Retinal pigment epithelial cell (primary cell): ENCODE data around the gene RALGAPA2.

Experiments used
- DNase-seq: peaks from one replicate; pipeline ENCODE4 v3.0.0-alpha.2; 2010; ENCODE audit warnings: low read depth
- H3K4me3 ChIP-seq: 2 replicates; pipeline ENCODE4 v1.5.1; 2011; ENCODE audit warnings: mild to moderate bottlenecking, low read length, control low read depth, moderate library complexity
- TF ChIP-seq, protein P1 (sequence below): conservative IDR thresholded peaks from 2 replicates; pipeline ENCODE4 v1.5.1; 2011; ENCODE audit warnings: low read depth, low read length, control low read depth, inconsistent platforms

RALGAPA2 gene

DNA sequence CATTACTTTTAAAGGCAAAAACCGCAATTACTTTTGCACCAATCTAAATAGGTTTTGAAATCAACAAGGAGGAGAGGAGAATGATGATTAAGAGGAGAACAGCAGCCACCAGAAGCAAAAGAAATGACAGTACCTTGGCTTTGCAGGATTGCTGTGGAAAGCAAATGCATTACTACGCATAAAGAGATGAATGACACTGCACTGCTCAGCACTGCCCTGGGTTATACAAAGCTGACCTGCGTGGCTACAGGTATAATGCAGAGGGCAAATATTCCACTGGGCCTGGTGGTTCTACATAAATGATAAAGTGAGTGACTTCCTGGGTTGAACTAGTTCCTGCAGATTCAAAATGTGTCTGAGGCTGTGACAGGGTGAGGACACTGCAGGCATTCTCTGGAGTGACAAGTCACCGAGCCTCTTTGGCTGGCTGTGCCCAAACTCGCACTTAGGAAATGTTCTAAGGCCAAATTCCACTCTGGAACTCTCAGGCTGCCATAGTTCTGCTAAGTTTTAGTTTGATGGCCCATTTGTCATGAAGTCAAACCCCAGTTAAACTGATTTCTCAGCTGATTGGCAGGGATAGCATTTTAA lies 265.9 kb downstream of the RALGAPA2 start:
- TF ChIP-seq, protein P1, sequence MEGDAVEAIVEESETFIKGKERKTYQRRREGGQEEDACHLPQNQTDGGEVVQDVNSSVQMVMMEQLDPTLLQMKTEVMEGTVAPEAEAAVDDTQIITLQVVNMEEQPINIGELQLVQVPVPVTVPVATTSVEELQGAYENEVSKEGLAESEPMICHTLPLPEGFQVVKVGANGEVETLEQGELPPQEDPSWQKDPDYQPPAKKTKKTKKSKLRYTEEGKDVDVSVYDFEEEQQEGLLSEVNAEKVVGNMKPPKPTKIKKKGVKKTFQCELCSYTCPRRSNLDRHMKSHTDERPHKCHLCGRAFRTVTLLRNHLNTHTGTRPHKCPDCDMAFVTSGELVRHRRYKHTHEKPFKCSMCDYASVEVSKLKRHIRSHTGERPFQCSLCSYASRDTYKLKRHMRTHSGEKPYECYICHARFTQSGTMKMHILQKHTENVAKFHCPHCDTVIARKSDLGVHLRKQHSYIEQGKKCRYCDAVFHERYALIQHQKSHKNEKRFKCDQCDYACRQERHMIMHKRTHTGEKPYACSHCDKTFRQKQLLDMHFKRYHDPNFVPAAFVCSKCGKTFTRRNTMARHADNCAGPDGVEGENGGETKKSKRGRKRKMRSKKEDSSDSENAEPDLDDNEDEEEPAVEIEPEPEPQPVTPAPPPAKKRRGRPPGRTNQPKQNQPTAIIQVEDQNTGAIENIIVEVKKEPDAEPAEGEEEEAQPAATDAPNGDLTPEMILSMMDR: no peak
- DNase-seq: no peak

DNA sequence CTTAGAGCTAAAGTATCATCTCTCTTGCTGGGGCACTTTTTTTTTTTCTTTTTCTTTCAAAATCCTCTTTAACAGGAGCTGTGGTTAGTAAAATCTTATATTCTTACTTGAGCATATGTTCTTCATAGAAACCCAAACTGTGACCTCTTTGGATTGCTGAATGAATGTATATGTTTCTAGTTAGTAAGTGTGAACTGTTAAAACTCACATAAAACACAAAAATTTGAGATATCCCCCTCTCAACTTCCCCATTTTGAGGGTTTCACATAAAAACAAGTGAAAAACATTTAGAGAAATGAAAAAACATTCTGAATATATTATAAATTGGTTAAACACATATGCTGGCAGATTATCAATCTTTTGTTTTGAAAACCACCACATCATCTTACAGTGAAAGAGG lies 266.4 kb downstream of the RALGAPA2 start:
- DNase-seq: no peak
- TF ChIP-seq, protein P1: no peak
- H3K4me3 ChIP-seq: no peak overlapping the region

More for the DNA sequence above, 265.9 kb downstream of the RALGAPA2 start:
- no peak overlapping the region for H3K4me3 ChIP-seq

DNA sequence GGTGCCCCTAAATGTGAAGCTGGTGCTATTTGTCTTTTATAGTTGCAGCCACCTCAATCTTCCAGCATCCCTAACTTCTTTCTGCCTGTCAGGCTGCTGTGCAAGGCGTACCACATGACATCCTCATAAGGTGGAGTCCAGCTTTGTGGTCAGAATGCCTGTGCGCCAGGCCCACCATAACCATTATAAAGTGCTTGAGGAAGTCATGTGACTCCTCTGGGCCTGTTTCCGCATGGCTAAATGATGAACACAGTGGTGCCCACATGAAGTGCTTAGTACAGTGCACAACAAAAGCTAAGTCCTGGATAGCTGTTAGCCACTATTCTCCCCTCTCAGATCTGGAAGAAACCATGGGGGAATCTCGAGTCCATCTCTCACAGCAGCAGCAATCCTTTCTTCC lies 268.9 kb downstream of the RALGAPA2 start:
- TF ChIP-seq, protein P1: no peak
- DNase-seq: no peak
- no peak overlapping the region for H3K4me3 ChIP-seq

DNA sequence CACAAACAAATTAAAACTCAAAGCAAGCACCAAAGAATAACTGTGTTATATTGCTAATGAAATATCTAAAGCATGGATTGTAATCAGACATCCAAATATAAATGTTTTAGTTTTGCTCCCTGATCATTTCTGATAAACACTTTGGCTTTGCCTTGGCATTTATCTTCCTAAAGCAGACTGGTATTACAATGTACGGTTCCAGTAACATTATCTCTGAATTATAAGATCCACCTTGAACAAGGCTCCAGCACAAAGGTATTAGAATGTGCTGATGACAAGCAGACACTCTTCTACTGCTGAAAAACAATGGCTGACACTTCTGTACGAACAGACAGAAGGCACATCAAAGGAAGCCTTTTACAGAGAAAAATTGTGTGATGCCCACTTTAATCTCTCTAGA lies 270.0 kb downstream of the RALGAPA2 start:
- no peak overlapping the region for H3K4me3 ChIP-seq
- DNase-seq: no peak
- TF ChIP-seq, protein P1: no peak

DNA sequence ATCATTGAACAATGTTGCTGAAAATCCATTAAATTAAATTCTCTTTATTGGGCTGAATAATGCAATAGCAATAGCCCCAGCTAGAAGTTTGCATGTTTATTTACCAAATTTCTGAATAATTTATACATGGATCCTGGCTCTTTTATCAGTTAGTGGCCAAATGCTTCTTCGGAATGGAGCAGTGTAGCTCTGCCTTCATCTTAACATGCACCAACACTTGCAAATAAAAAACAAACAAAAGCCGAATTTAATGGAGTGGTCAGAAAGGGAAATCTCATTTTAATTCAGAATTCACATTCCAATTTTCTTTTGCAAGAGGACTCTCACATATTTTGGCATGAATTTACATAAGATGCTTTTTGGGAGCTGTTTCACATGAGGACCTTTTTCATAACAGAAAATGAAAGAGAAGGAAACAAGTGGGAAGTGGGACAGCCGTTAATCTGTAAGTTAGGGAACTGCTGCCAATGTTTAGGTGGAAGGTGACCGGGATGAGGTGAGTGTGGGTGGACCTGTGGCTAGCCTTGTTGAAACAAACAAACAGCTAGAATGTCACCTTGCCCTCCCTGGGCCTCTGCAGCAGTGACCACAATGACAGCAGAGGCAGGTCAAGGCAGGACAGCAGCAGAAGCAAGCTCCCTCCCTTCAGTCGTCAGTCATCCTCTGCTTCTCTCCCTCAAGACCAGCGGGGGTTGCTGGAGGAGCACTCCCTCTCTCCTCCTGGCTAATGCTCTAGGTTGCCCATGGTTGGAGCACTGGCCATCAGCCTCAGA lies 271.4 kb downstream of the RALGAPA2 start:
- TF ChIP-seq, protein P1: no peak
- no peak overlapping the region for H3K4me3 ChIP-seq
- DNase-seq: no peak

DNA sequence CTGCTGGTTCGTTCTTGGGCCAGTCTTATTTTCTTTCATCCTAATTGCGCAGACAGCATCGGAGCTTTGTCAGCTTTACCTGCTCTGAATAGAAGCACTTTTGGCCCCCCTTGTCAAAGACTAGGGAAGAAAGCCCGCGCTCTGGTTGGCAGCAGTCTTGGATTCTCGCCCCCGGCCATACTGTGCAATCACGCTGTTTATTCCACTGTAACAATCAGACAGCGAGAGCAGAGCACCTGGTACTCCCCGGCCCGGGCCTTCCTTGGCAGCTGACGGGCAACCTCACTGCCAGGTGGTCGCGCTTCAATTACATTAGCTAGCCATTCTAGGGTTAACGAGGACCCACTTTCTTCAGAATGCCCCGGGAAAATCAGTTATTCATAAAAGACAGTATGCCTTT lies 272.0 kb downstream of the RALGAPA2 start:
- H3K4me3 ChIP-seq: no peak overlapping the region
- TF ChIP-seq, protein P1: no peak
- no peak for DNase-seq
